GM21360 (cell line): ENCODE data around the gene PJA1.

ENCODE experiments used
- ATAC-seq: cut with Tn5 transposase; IDR thresholded peaks from one replicate; pipeline ENCODE4 v1.9.1; 2021; ENCODE audit warnings: mild to moderate bottlenecking, moderate library complexity; ENCODE audit not compliant: unreplicated experiment

PJA1 gene

GRCh38 chrX:69119122-69119521 lies 46.1 kb downstream of the PJA1 start:
- no peak for ATAC-seq

GRCh38 chrX:69117876-69118526 lies 47.3 kb downstream of the PJA1 start:
- no peak for ATAC-seq

DNA sequence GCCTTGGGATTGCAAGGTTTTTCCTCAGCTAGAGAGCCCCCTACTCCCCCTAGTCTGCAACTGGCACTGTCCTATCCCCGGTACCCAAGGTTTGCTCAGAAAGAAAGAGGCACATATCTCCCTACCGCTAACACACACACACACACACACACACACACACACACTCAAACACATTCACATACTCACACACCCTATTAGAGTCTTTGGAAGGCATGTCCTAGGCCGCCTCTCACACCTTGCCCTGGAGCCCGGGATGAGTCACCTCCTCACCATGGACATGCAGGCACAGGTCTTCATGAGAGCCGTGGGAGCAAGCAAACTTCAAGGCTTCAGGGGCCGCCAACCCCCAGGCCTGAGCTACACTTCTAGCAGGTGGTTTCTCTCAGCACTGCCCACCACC lies 49.2 kb downstream of the PJA1 start:
- ATAC-seq = no peak

GRCh38 chrX:69113723-69114122 lies 51.5 kb downstream of the PJA1 start:
- no peak for ATAC-seq
